Fibroblast of peridontal ligament (primary cell): ENCODE measurements around the gene DARS2.

Experiments
- DNase-seq: peaks from one replicate; pipeline ENCODE4 v3.0.0-alpha.2; 2010; ENCODE audit errors: extremely low read depth

Gene DARS2

GRCh38 chr1:173886746-173887611, 62.5 kb downstream of the DARS2 start:
- no peak for DNase-seq

DNA sequence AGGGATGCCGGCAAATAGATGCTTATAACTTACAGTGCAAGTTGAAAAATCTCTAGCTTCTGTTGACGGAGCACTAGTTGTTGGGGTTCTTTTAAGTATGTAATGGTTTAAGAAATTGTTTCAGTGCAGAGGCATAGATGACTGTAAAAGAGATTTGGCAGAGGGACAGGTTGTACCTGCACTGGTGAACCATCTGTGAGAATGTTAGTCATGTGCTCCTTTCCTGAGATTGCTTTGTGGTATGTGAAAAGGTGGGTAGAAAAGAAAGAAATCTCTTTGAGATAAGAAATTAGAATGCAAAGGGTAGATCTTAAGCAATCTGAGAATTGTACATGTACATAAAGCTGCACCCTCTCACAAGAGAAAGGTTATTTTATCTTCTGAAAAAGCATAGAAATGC, 63.2 kb downstream of the DARS2 start:
- DNase-seq = no peak

DNA sequence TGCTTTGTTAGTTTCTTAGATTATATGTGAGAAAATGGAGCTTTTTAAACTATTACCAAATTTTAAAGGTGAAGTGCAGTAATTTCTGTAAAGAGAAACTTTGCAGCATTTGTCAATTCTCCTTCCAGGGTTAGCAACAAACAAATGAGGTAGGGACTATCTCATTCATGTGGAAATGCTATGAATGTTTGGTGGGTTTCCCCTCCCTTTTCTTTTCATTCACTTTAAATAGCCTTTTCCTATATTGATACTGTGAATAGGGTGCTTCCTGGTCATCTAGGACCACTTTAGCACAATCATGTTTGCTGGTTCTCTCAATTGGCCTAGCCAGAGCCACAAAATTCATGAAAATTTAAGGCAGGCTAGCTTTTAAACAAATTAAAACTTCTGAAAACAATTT, 64.3 kb downstream of the DARS2 start:
- no peak for DNase-seq

GRCh38 chr1:173889885-173890284, 65.4 kb downstream of the DARS2 start:
- DNase-seq = no peak

GRCh38 chr1:173893611-173894010, 69.1 kb downstream of the DARS2 start:
- DNase-seq = no peak

GRCh38 chr1:173894189-173894588, 69.7 kb downstream of the DARS2 start:
- no peak for DNase-seq

- DNase-seq = no peak
Observed at GRCh38 chr1:173900427-173900826, 76.0 kb downstream of the DARS2 start.

DNA sequence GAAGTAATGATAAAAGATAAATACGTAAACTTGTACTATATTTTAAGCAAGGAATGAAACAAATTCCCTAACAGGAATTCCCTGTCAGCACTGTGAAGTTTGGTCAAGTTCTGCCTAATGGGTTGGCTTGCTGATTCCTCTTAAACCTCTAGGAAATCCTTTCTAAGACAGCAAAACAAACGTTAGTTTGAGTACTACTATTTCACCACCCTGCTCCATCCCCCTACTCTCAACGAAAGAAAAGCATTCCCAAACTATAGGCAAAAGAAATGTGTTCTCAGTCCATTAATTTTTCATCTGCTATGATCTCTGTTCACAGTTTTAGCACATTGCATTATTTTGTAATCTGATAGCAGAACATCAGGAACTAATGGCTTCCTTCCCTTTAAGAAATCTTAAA, 76.5 kb downstream of the DARS2 start:
- DNase-seq = no peak

DNA sequence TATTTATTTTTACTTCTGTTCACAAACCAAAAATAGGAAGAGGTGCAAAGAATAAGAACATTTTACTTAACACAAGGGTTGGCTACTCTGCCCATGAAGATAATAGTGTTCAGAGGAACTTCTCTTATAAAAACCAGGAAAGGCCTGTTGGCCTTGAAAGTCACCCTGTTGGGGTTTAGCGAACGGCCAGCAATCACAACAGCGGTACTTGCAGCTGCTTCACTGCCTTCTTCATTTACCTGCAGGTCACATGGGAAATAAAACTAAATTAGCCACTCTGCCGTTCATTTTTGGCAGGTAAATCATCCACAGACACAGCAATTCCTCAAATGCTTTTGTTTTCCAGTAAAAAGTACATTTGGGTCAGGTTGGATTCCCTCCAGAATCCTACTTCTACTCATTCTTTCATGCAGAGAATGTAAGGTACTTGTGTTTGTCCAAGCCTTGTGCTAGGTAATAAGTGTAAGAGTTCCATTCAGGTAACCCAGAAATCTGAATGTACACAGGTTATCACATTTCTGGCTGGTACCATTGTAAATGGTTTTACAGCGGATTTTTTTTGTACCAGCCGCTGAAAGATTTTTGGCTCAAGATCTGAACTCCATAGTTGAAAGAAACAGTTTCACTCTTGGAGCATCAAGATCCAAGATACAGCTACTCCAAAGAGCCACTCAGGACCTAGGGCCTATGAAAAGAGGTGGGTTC, 79.5 kb downstream of the DARS2 start:
- no peak for DNase-seq
